ENCODE measurements around the gene CDC42EP3.

DNA sequence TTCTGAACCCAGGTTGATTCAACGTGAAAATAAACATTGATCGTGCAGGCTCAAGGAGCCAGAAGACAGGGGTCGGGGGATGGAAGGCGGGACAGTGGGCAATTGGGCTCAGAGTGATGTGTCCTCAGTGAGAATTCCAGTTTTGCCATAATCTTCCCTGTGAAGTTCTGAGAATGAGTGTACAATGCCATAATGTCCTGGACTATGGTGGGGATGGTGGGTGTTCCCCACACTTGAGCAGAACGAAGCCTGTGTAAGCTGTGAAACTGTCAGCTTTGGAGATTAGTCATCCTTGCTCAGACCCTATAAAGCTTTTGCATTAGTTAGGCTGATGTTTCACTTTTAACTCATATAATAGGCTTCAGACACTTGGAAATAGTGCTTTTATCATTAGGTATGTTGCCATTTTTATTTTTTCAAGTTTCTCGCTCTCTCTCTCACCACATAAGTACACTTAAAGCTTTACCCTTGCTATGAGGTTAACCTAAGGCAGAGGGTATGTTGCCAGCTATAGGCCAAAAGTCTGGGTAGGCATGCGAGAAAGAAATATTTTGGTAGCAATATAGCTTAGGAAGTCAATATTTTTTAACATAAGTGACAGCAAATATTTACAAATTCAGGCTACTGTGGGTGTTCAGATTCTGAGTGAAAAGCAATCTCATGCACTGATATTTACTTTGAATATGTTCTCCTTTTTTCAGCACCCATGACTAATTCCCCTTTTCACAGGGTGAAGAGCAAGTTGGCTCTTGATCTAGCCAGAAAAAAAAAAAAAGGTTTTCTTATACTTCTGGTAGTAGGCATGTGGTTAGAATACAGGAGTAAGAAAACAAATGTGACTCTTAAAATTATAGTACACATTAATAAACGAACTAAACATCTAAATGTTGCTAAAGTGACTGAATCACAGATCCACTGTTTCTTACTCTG is 47.2 kb downstream of the CDC42EP3 start:
- TF ChIP-seq POLR2A (IDR thresholded peaks at IDR 0.05) (no peak), CTCF (IDR thresholded peaks at IDR 0.05) (no peak), EP300 (IDR thresholded peaks at IDR 0.05) (no peak)
